Measurements from ENCODE around the gene CXCR6.

The CXCR6 gene

DNA sequence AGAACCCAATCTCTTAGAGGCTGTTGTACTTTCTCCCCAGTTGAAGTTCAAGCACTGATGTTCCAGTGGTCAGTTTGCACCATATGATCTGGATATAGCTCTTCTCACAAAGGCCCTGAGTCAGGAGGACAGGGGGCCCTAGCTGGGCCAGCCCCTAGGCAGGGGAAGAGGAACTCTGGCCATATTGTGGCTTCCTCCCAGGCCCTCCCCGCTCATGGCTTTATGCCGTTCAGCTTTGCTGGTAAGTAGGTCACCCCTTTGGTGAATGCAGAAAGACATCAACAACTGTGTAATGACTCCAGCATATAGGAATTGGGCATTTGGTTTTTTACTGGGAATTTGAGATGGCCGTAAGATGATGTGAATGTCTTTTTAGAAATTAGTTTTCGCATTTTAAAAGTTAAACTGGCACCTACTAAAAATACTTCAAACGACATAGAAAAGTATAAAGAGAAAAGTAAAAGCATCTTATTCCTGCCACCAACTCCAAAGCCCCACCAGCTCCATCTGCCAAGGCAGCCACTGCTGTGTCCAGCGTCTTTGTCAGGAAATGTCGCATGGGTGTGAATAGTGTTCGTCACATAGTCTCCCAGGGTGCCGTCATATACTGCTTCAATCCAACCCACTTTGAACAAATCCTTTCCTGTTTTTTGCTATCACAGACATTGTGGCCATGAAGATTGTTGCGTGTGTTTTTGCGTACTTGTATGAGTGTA, 31.6 kb upstream of the CXCR6 start:
- peaks cover 2% of the 10 kb centered on the region for H3K4me1 ChIP-seq (ENCODE audit: control insufficient read depth, insufficient read depth, low read length)
- no peak overlapping the region for H3K9ac ChIP-seq (ENCODE audit: low read depth, low read length)
- peaks cover 6% of the 10 kb centered on the region for H3K27me3 ChIP-seq (ENCODE audit: control insufficient read depth, insufficient read depth, low read length)
- no peaks in the 10 kb centered on the region for H3K9me3 ChIP-seq (ENCODE audit: control insufficient read depth, insufficient read depth, low read length)
- H3K36me3 ChIP-seq (ENCODE audit: control insufficient read depth, insufficient read depth, low read length), result no peaks in the 10 kb centered on the region
- H3K4me3 ChIP-seq (ENCODE audit: low read depth, low read length), result no peak overlapping the region

- H3K36me3 ChIP-seq (ENCODE audit: control insufficient read depth, insufficient read depth, low read length), result no peaks in the 10 kb centered on the region
These were observed 30.8 kb upstream of the CXCR6 start for GRCh38 chr3:45912435-45912834.

DNA sequence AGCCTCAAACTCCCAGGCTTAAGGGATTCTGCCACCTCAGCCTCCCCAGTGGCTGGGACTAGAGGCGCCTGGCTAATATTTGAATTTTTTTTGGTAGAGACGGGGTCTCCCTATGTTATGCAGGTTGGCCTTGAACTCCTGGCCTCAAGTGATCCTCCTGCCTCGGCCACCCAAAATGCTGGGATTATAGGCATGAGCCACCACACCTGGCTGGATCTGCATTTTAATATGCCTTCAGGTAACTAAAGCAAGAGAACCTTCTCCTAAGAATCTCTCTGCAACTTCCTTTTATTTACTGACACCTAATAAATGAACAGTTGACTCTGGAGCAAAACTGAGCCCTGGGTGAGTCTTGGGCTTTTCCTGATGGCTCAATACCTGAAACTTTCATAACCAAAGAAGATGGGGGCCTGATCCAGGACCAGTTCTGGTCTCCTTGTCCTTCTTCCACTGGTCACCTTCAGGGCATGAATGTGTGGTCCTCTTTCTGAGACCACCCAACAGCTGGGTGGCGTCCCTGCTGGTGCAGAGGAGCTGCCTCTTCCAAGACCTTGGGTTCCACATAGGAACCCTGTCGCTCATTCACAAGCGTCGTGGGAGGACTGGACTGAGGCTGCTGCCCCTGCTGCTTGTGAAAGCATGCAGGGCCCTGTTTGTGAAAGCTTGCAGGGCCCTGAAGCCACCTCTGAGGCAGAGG, 28.8 kb upstream of the CXCR6 start:
- H3K9ac ChIP-seq (ENCODE audit: low read depth, low read length), result no peak overlapping the region
- no peak overlapping the region for H3K4me3 ChIP-seq (ENCODE audit: low read depth, low read length)
- peaks cover 2% of the 10 kb centered on the region for H3K4me1 ChIP-seq (ENCODE audit: control insufficient read depth, insufficient read depth, low read length)
- peaks cover 6% of the 10 kb centered on the region for H3K27me3 ChIP-seq (ENCODE audit: control insufficient read depth, insufficient read depth, low read length)
- H3K36me3 ChIP-seq (ENCODE audit: control insufficient read depth, insufficient read depth, low read length), result no peaks in the 10 kb centered on the region
- no peaks in the 10 kb centered on the region for H3K9me3 ChIP-seq (ENCODE audit: control insufficient read depth, insufficient read depth, low read length)

More at GRCh38 chr3:45912435-45912834, 30.8 kb upstream of the CXCR6 start:
- Histone ChIP-seq H3K27me3 (ENCODE audit: control insufficient read depth, insufficient read depth, low read length) (peaks cover 6% of the 10 kb centered on the region), H3K4me1 (ENCODE audit: control insufficient read depth, insufficient read depth, low read length) (peaks cover 2% of the 10 kb centered on the region), H3K9me3 (ENCODE audit: control insufficient read depth, insufficient read depth, low read length) (no peaks in the 10 kb centered on the region), H3K9ac (ENCODE audit: low read depth, low read length) (no peak overlapping the region), H3K4me3 (ENCODE audit: low read depth, low read length) (no peak overlapping the region)

DNA sequence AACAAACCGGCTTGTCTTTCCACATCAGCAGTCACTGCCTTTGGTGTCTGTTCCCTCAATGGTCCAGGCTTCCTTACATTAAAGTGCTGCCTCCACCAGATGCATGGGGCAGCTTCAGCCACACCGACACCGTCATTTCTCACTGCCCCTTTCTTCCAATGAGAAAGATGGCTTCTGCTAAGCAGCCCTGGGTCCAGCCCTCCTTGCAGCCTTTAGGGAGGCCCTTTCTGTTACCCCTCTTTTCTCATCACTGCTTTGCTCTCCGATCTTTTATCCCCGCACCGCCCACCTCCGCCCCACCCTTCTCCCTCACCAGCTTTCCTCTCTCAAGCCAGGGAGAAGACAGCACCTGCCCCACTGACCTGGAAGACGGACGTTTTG, 28.2 kb upstream of the CXCR6 start:
- Histone ChIP-seq H3K27me3 (ENCODE audit: control insufficient read depth, insufficient read depth, low read length) (peaks cover 6% of the 10 kb centered on the region), H3K9ac (ENCODE audit: low read depth, low read length) (no peak overlapping the region), H3K4me1 (ENCODE audit: control insufficient read depth, insufficient read depth, low read length) (peaks cover 2% of the 10 kb centered on the region), H3K36me3 (ENCODE audit: control insufficient read depth, insufficient read depth, low read length) (no peaks in the 10 kb centered on the region), H3K9me3 (ENCODE audit: control insufficient read depth, insufficient read depth, low read length) (no peaks in the 10 kb centered on the region), H3K4me3 (ENCODE audit: low read depth, low read length) (no peak overlapping the region)

GRCh38 chr3:45915518-45916231, 27.6 kb upstream of the CXCR6 start:
- H3K27me3 ChIP-seq (ENCODE audit: control insufficient read depth, insufficient read depth, low read length), result peaks cover 6% of the 10 kb centered on the region
- H3K4me3 ChIP-seq (ENCODE audit: low read depth, low read length), result no peak overlapping the region
- H3K36me3 ChIP-seq (ENCODE audit: control insufficient read depth, insufficient read depth, low read length), result no peaks in the 10 kb centered on the region
- no peak overlapping the region for H3K9ac ChIP-seq (ENCODE audit: low read depth, low read length)
- H3K4me1 ChIP-seq (ENCODE audit: control insufficient read depth, insufficient read depth, low read length), result peaks cover 2% of the 10 kb centered on the region
- no peaks in the 10 kb centered on the region for H3K9me3 ChIP-seq (ENCODE audit: control insufficient read depth, insufficient read depth, low read length)

GRCh38 chr3:45917146-45917898, 25.9 kb upstream of the CXCR6 start:
- Histone ChIP-seq H3K36me3 (ENCODE audit: control insufficient read depth, insufficient read depth, low read length) (peaks cover 8% of the 10 kb centered on the region), H3K27me3 (ENCODE audit: control insufficient read depth, insufficient read depth, low read length) (peaks cover 6% of the 10 kb centered on the region), H3K4me1 (ENCODE audit: control insufficient read depth, insufficient read depth, low read length) (peaks cover 2% of the 10 kb centered on the region), H3K4me3 (ENCODE audit: low read depth, low read length) (no peak overlapping the region), H3K9me3 (ENCODE audit: control insufficient read depth, insufficient read depth, low read length) (no peaks in the 10 kb centered on the region), H3K9ac (ENCODE audit: low read depth, low read length) (no peak overlapping the region)

- H3K36me3 ChIP-seq (ENCODE audit: control insufficient read depth, insufficient read depth, low read length), result peaks cover 18% of the 10 kb centered on the region
- no peaks in the 10 kb centered on the region for H3K9me3 ChIP-seq (ENCODE audit: control insufficient read depth, insufficient read depth, low read length)
- no peaks in the 10 kb centered on the region for H3K4me1 ChIP-seq (ENCODE audit: control insufficient read depth, insufficient read depth, low read length)
- no peaks in the 10 kb centered on the region for H3K27me3 ChIP-seq (ENCODE audit: control insufficient read depth, insufficient read depth, low read length)
- no peak overlapping the region for H3K4me3 ChIP-seq (ENCODE audit: low read depth, low read length)
- H3K9ac ChIP-seq (ENCODE audit: low read depth, low read length), result no peak overlapping the region
These were observed 21.9 kb upstream of the CXCR6 start for GRCh38 chr3:45921158-45922038.

GRCh38 chr3:45922039-45922326, 21.3 kb upstream of the CXCR6 start:
- Histone ChIP-seq H3K9ac (ENCODE audit: low read depth, low read length) (no peak overlapping the region), H3K36me3 (ENCODE audit: control insufficient read depth, insufficient read depth, low read length) (peaks cover 18% of the 10 kb centered on the region), H3K9me3 (ENCODE audit: control insufficient read depth, insufficient read depth, low read length) (no peaks in the 10 kb centered on the region), H3K4me3 (ENCODE audit: low read depth, low read length) (no peak overlapping the region), H3K4me1 (ENCODE audit: control insufficient read depth, insufficient read depth, low read length) (no peaks in the 10 kb centered on the region), H3K27me3 (ENCODE audit: control insufficient read depth, insufficient read depth, low read length) (no peaks in the 10 kb centered on the region)

DNA sequence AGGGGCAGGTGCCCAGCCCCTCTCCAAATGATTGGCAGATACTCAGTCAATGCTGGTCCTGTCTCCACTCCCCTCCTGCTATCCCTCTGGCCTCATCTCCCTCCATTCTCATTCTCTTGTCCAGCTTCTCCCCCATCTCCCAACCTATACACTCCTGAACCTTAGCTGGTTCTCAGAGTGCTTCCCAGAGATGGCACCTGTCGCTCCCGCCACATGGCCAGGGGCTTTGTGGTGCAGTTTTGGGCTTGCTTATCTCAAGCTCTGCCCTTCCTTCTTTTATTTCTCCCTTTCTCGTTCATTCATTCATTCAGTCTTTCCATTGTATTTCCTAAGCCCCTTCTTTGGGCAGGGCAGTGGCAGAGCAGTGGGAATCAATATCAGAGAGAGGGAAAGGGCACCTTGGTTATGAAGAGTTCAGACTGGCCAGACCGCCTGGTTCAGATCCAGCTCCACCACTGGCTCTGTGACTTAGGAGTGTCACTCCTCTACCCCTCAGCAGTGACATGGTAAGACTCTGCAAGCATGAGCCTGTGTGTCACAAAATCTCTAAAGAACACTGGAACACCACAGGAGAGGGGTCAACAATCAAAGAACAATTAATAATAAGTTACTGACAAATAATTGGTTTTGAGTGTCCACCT, 20.2 kb upstream of the CXCR6 start:
- H3K4me3 ChIP-seq (ENCODE audit: low read depth, low read length), result no peak overlapping the region
- H3K36me3 ChIP-seq (ENCODE audit: control insufficient read depth, insufficient read depth, low read length), result peaks cover 22% of the 10 kb centered on the region

DNA sequence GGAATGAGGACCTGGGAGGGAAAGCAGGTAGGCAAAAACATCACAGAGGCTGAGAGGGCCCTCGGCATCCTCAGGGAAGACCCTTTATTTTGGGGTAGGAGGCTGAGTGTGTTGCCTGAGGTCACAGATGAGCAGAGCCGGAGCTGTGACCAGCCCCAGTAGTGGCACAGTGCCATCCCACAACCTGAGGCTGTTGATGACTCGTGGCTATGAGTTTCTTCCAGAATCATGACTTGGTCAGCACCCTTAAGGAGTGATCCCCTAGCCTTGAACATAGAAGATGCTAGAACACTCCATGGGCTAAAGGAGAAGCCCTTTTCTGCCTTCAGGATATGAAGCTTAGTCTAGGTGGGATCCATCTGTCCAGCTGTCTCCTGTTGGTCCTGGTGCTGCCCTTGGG, 19.5 kb upstream of the CXCR6 start:
- H3K4me1 ChIP-seq (ENCODE audit: control insufficient read depth, insufficient read depth, low read length), result no peaks in the 10 kb centered on the region
- no peak overlapping the region for H3K4me3 ChIP-seq (ENCODE audit: low read depth, low read length)
- H3K9ac ChIP-seq (ENCODE audit: low read depth, low read length), result no peak overlapping the region
- H3K36me3 ChIP-seq (ENCODE audit: control insufficient read depth, insufficient read depth, low read length), result peaks cover 27% of the 10 kb centered on the region
- no peaks in the 10 kb centered on the region for H3K9me3 ChIP-seq (ENCODE audit: control insufficient read depth, insufficient read depth, low read length)
- H3K27me3 ChIP-seq (ENCODE audit: control insufficient read depth, insufficient read depth, low read length), result no peaks in the 10 kb centered on the region

More for the DNA sequence above, 20.2 kb upstream of the CXCR6 start:
- H3K9ac ChIP-seq (ENCODE audit: low read depth, low read length), result no peak overlapping the region
- no peaks in the 10 kb centered on the region for H3K9me3 ChIP-seq (ENCODE audit: control insufficient read depth, insufficient read depth, low read length)
- no peaks in the 10 kb centered on the region for H3K4me1 ChIP-seq (ENCODE audit: control insufficient read depth, insufficient read depth, low read length)
- no peaks in the 10 kb centered on the region for H3K27me3 ChIP-seq (ENCODE audit: control insufficient read depth, insufficient read depth, low read length)

Data from iPS-15b (cell line).